Activated naive CD8-positive, alpha-beta T cell treated with anti-CD3 and anti-CD28 coated beads for 36 hours (primary cell): ENCODE results near the gene ZFP28. TPM values are rescaled to one million over a fixed set of nuclear protein-coding genes. Genes with fewer than 3 reads are reported as not detected.
A peak's percentile ranks its signal among the peaks of the same experiment; 100 is the strongest.

ENCODE experiments used
- DNase-seq: peaks from one replicate; pipeline ENCODE4 v3.0.0; 2021
- H3K27ac Mint-ChIP-seq: one replicate; pipeline ENCODE4 v1.8.0; 2022; ENCODE audit warnings: mild to moderate bottlenecking, moderate library complexity, mixed read lengths
- H3K27me3 Mint-ChIP-seq: one replicate; pipeline ENCODE4 v1.8.0; 2022; ENCODE audit warnings: mild to moderate bottlenecking, mixed read lengths
- H3K36me3 Mint-ChIP-seq: one replicate; pipeline ENCODE4 v1.8.0; 2021; ENCODE audit warnings: mild to moderate bottlenecking, mixed read lengths
- H3K4me1 Mint-ChIP-seq: one replicate; pipeline ENCODE4 v1.8.0; 2021; ENCODE audit warnings: mixed read lengths
- H3K4me3 Mint-ChIP-seq: one replicate; pipeline ENCODE4 v1.8.0; 2022; ENCODE audit warnings: mild to moderate bottlenecking, moderate library complexity, mixed read lengths
- H3K9me3 Mint-ChIP-seq: one replicate; pipeline ENCODE4 v1.8.0; 2022; ENCODE audit warnings: mixed read lengths
- total RNA-seq, 2 experiments: library from RNA; stranded (reverse); gene quantifications; one replicate each; pipeline ENCODE4 v1.2.3, GENCODE V29; 2021

The ZFP28 gene
- total RNA-seq = 1 to 10 TPM; 4.3 to 5.7 TPM

GRCh38 chr19:56538761-56539263 lies at the start of gene ZFP28:
Gene ZFP28 (plus strand): TSS chr19:56538948. CDS start chr19:56539019, 71 bp downstream.
- Mint-ChIP-seq H3K4me3 (peak within 1 kb of the TSS; percentile 86), H3K36me3 (peaks cover 64% of the 10 kb centered on the region), H3K9me3 (peaks cover 51% of the 10 kb centered on the region), H3K27me3 (no peaks in the 10 kb centered on the region), H3K27ac (peak within 1 kb of the TSS; percentile 93), H3K4me1 (peaks cover 22% of the 10 kb centered on the region)
- no peak for DNase-seq

GRCh38 chr19:56491399-56491798 lies 47.3 kb upstream of the ZFP28 start:
- Mint-ChIP-seq H3K9me3 (peaks cover 64% of the 10 kb centered on the region), H3K4me1 (no peaks in the 10 kb centered on the region), H3K27me3 (no peaks in the 10 kb centered on the region), H3K36me3 (peaks cover 80% of the 10 kb centered on the region), H3K27ac (no peak overlapping the region), H3K4me3 (no peak overlapping the region)
- DNase-seq = no peak

- Mint-ChIP-seq H3K9me3 (peaks cover 39% of the 10 kb centered on the region), H3K36me3 (peaks cover 27% of the 10 kb centered on the region)
Observed at GRCh38 chr19:56504581-56504980, 34.2 kb upstream of the ZFP28 start.

GRCh38 chr19:56507446-56508289 lies 31.1 kb upstream of the ZFP28 start, which contains the start of gene ZNF471:
Gene ZNF471 (plus strand): TSS chr19:56507855. CDS start chr19:56511572, 3,717 bp downstream.
- no peak within 1 kb of the TSS for H3K4me3 Mint-ChIP-seq
- H3K9me3 Mint-ChIP-seq = peaks cover 16% of the 10 kb centered on the region
- H3K4me1 Mint-ChIP-seq = peaks cover 5% of the 10 kb centered on the region
- peak; percentile 96 for DNase-seq
- H3K27me3 Mint-ChIP-seq = no peaks in the 10 kb centered on the region
- H3K36me3 Mint-ChIP-seq = peaks cover 13% of the 10 kb centered on the region
- peak within 1 kb of the TSS; percentile 44 for H3K27ac Mint-ChIP-seq

More at GRCh38 chr19:56504581-56504980, 34.2 kb upstream of the ZFP28 start:
- Mint-ChIP-seq H3K27ac (no peak overlapping the region), H3K4me3 (no peak overlapping the region), H3K27me3 (no peaks in the 10 kb centered on the region), H3K4me1 (peaks cover 5% of the 10 kb centered on the region)
- no peak for DNase-seq

GRCh38 chr19:56508290-56508778 lies 30.4 kb upstream of the ZFP28 start:
- no peak for DNase-seq
- H3K36me3 Mint-ChIP-seq = peaks cover 15% of the 10 kb centered on the region
- H3K27ac Mint-ChIP-seq = no peak overlapping the region

GRCh38 chr19:56525214-56525860 lies 13.4 kb upstream of the ZFP28 start:
- Mint-ChIP-seq H3K36me3 (peaks cover 46% of the 10 kb centered on the region), H3K27me3 (no peaks in the 10 kb centered on the region), H3K27ac (no peak overlapping the region), H3K4me3 (no peak overlapping the region), H3K9me3 (peaks cover 58% of the 10 kb centered on the region), H3K4me1 (no peaks in the 10 kb centered on the region)
- no peak for DNase-seq

More at GRCh38 chr19:56508290-56508778, 30.4 kb upstream of the ZFP28 start:
- H3K4me1 Mint-ChIP-seq = peaks cover 5% of the 10 kb centered on the region
- H3K27me3 Mint-ChIP-seq = no peaks in the 10 kb centered on the region
- H3K4me3 Mint-ChIP-seq = no peak overlapping the region
- H3K9me3 Mint-ChIP-seq = peaks cover 16% of the 10 kb centered on the region

GRCh38 chr19:56537442-56537841 lies 1.3 kb upstream of the ZFP28 start:
- H3K9me3 Mint-ChIP-seq = peaks cover 55% of the 10 kb centered on the region
- peak overlapping the region; percentile 93 for H3K27ac Mint-ChIP-seq
- peaks cover 19% of the 10 kb centered on the region for H3K4me1 Mint-ChIP-seq
- no peaks in the 10 kb centered on the region for H3K27me3 Mint-ChIP-seq
- no peak for DNase-seq
- peaks cover 61% of the 10 kb centered on the region for H3K36me3 Mint-ChIP-seq
- peak overlapping the region; percentile 86 for H3K4me3 Mint-ChIP-seq

GRCh38 chr19:56538254-56538760 lies 441 bp upstream of the ZFP28 start:
- peak overlapping the region; percentile 86 for H3K4me3 Mint-ChIP-seq
- H3K27me3 Mint-ChIP-seq = no peaks in the 10 kb centered on the region
- peak; percentile 93 for DNase-seq
- H3K4me1 Mint-ChIP-seq = peaks cover 22% of the 10 kb centered on the region
- peaks cover 50% of the 10 kb centered on the region for H3K9me3 Mint-ChIP-seq
- H3K27ac Mint-ChIP-seq = peak overlapping the region; percentile 93
- peaks cover 59% of the 10 kb centered on the region for H3K36me3 Mint-ChIP-seq

GRCh38 chr19:56543776-56544175 lies 5.0 kb downstream of the ZFP28 start:
- Mint-ChIP-seq H3K36me3 (peaks cover 79% of the 10 kb centered on the region), H3K9me3 (peaks cover 45% of the 10 kb centered on the region), H3K27me3 (no peaks in the 10 kb centered on the region), H3K27ac (no peak overlapping the region), H3K4me3 (no peak overlapping the region), H3K4me1 (peaks cover 15% of the 10 kb centered on the region)
- DNase-seq = no peak

GRCh38 chr19:56547535-56547934 lies 8.8 kb downstream of the ZFP28 start:
- H3K27me3 Mint-ChIP-seq = no peaks in the 10 kb centered on the region
- no peak overlapping the region for H3K4me3 Mint-ChIP-seq
- no peak for DNase-seq
- H3K4me1 Mint-ChIP-seq = peaks cover 3% of the 10 kb centered on the region
- H3K36me3 Mint-ChIP-seq = peaks cover 77% of the 10 kb centered on the region
- H3K9me3 Mint-ChIP-seq = peaks cover 42% of the 10 kb centered on the region
- no peak overlapping the region for H3K27ac Mint-ChIP-seq

GRCh38 chr19:56554272-56554869 lies 15.6 kb downstream of the ZFP28 start:
- Mint-ChIP-seq H3K9me3 (peaks cover 62% of the 10 kb centered on the region), H3K27me3 (no peaks in the 10 kb centered on the region), H3K27ac (no peak overlapping the region), H3K4me3 (no peak overlapping the region), H3K4me1 (no peaks in the 10 kb centered on the region), H3K36me3 (peaks cover 61% of the 10 kb centered on the region)
- no peak for DNase-seq

GRCh38 chr19:56562766-56563165 lies 24.0 kb downstream of the ZFP28 start:
- Mint-ChIP-seq H3K27ac (no peak overlapping the region), H3K27me3 (no peaks in the 10 kb centered on the region), H3K36me3 (peaks cover 56% of the 10 kb centered on the region), H3K4me1 (peaks cover 6% of the 10 kb centered on the region), H3K9me3 (peaks cover 61% of the 10 kb centered on the region), H3K4me3 (no peak overlapping the region)
- DNase-seq = no peak

GRCh38 chr19:56566904-56567273 lies 28.1 kb downstream of the ZFP28 start:
- H3K36me3 Mint-ChIP-seq = peaks cover 83% of the 10 kb centered on the region
- H3K27ac Mint-ChIP-seq = peak overlapping the region; percentile 87
- peak; percentile 39 for DNase-seq
- peaks cover 10% of the 10 kb centered on the region for H3K4me1 Mint-ChIP-seq
- H3K9me3 Mint-ChIP-seq = peaks cover 55% of the 10 kb centered on the region
- H3K27me3 Mint-ChIP-seq = no peaks in the 10 kb centered on the region
- H3K4me3 Mint-ChIP-seq = peak overlapping the region; percentile 88

- peak; percentile 90 for DNase-seq
- peaks cover 52% of the 10 kb centered on the region for H3K9me3 Mint-ChIP-seq
- H3K27ac Mint-ChIP-seq = peak within 1 kb of the TSS; percentile 87
- peaks cover 83% of the 10 kb centered on the region for H3K36me3 Mint-ChIP-seq
- no peaks in the 10 kb centered on the region for H3K27me3 Mint-ChIP-seq
- peak within 1 kb of the TSS; percentile 88 for H3K4me3 Mint-ChIP-seq
- H3K4me1 Mint-ChIP-seq = peaks cover 10% of the 10 kb centered on the region
Observed at GRCh38 chr19:56567274-56568120, 28.7 kb downstream of the ZFP28 start, which contains the start of gene ZNF470. Gene ZNF470 (plus strand): TSS chr19:56567468. CDS start chr19:56570312, 2,844 bp downstream.
